ENCODE data around the gene FBXO28. TPM values are rescaled to one million over a fixed set of nuclear protein-coding genes. Genes with fewer than 3 reads are reported as not detected.

The FBXO28 gene
- total RNA-seq, 4 donors from 2014 or later, result 26.6 to 46.8 (median 28.8) TPM

- TF ChIP-seq CTCF (IDR thresholded peaks at IDR 0.05; ENCODE audit: low read depth), result no peak
These were observed 97.5 kb downstream of the FBXO28 start for GRCh38 chr1:224211206-224211962.

Small RNA genes lying within 50 kb of the gene (small RNA-seq; reads per million reads assigned to genes)
- gene AC092809.3, result not detected
- gene RF00139, result 0.61 reads per million
- not detected for gene RN7SKP49

Other genes starting within 250 kb of the FBXO28 start
- 100 to 1,000 TPM in 1 of 4 donors, 10 to 100 TPM in 3; 61.9 to 111 (median 83.3) TPM for gene DEGS1, start 69.1 kb downstream of the FBXO28 start, total RNA-seq
- gene NVL, start 216.1 kb downstream of the FBXO28 start, total RNA-seq, result 10 to 100 TPM; 18.9 to 43.3 (median 28.2) TPM
- gene CNIH4, start 242.8 kb downstream of the FBXO28 start, total RNA-seq, result 10 to 100 TPM; 27.7 to 63.9 (median 41.0) TPM